ENCODE data around the gene WDPCP.
"Not testable (repeated sequence)": the region's sequence is repeated elsewhere in the genome, so short reads cannot be mapped to it uniquely, and the experiment has no call there.

Gene WDPCP

GRCh38 chr2:63092401-63092800 lies 495.9 kb downstream of the WDPCP start:
- TF ChIP-seq, protein P1, sequence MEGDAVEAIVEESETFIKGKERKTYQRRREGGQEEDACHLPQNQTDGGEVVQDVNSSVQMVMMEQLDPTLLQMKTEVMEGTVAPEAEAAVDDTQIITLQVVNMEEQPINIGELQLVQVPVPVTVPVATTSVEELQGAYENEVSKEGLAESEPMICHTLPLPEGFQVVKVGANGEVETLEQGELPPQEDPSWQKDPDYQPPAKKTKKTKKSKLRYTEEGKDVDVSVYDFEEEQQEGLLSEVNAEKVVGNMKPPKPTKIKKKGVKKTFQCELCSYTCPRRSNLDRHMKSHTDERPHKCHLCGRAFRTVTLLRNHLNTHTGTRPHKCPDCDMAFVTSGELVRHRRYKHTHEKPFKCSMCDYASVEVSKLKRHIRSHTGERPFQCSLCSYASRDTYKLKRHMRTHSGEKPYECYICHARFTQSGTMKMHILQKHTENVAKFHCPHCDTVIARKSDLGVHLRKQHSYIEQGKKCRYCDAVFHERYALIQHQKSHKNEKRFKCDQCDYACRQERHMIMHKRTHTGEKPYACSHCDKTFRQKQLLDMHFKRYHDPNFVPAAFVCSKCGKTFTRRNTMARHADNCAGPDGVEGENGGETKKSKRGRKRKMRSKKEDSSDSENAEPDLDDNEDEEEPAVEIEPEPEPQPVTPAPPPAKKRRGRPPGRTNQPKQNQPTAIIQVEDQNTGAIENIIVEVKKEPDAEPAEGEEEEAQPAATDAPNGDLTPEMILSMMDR (IDR thresholded peaks at IDR 0.05; ENCODE audit: low read depth, low read length): no peak
- no peak for DNase-seq (ENCODE audit: low read depth in 2 of 2)
- no peak overlapping the region for H3K4me3 ChIP-seq (replicated peaks in 1 of 2; ENCODE audit: low read depth in 2 of 2, low read length in 2 of 2)

DNA sequence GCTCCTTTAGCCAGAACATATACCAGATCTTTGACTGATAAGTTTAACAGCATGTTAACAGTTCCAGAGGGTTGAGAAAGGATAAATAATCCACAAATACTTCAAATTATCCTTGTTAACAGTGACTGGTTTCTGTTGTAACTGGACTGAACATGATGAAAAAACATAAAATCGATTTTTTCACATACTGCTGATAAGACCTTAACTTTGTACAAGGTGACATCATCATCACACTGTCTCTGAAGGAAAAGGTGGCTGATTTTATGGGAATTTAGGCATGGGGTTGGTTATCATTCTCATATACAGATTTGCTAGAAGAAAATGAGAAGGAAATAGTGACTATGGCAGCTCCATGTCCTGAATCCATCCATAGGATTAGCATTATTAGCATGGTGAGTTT lies 501.6 kb downstream of the WDPCP start:
- TF ChIP-seq, protein P1 (IDR thresholded peaks at IDR 0.05; ENCODE audit: low read depth, low read length): no peak
- H3K4me3 ChIP-seq (replicated peaks in 1 of 2; ENCODE audit: low read depth in 2 of 2, low read length in 2 of 2): no peak overlapping the region
- DNase-seq (ENCODE audit: low read depth in 2 of 2): no peak

GRCh38 chr2:63081404-63081803 lies 506.9 kb downstream of the WDPCP start:
- DNase-seq (ENCODE audit: low read depth in 2 of 2): no peak
- no peak overlapping the region for H3K4me3 ChIP-seq (replicated peaks in 1 of 2; ENCODE audit: low read depth in 2 of 2, low read length in 2 of 2)
- TF ChIP-seq, protein P1 (IDR thresholded peaks at IDR 0.05; ENCODE audit: low read depth, low read length): no peak

- TF ChIP-seq, protein P1 (IDR thresholded peaks at IDR 0.05; ENCODE audit: low read depth, low read length): peak; percentile 54
- H3K4me3 ChIP-seq (replicated peaks in 1 of 2; ENCODE audit: low read depth in 2 of 2, low read length in 2 of 2): no peak overlapping the region
- DNase-seq (ENCODE audit: low read depth in 2 of 2): peak in 1 of 2 donors; percentile 37
Observed at GRCh38 chr2:63078852-63079606, 509.2 kb downstream of the WDPCP start.

GRCh38 chr2:63074399-63074798 lies 513.9 kb downstream of the WDPCP start:
- not testable (repeated sequence) for DNase-seq (ENCODE audit: low read depth in 2 of 2); H3K4me3 ChIP-seq (replicated peaks in 1 of 2; ENCODE audit: low read depth in 2 of 2, low read length in 2 of 2)

- TF ChIP-seq, protein P1 (IDR thresholded peaks at IDR 0.05; ENCODE audit: low read depth, low read length): no peak
- no peak overlapping the region for H3K4me3 ChIP-seq (replicated peaks in 1 of 2; ENCODE audit: low read depth in 2 of 2, low read length in 2 of 2)
- DNase-seq (ENCODE audit: low read depth in 2 of 2): no peak
Observed at GRCh38 chr2:63073994-63074393, 514.3 kb downstream of the WDPCP start.

DNA sequence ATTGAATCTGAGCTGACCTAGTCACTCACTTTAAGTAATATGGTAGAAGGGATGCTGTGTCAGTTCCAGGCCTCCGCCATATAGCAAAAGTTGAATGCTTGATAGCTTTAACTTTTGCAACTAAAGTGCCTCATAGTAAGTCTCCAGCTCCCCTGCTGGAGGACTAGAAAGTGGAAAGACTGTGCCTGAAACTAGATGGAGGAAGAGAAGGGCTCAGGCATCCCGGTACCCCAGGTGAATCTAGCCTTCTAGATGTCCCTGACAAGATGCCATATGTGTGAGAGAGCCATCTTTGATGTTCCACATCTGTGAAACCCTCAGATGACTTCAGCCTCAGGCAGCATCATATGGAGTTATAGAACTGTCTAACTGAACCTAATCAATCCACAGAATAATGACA lies 516.6 kb downstream of the WDPCP start:
- TF ChIP-seq, protein P1 (IDR thresholded peaks at IDR 0.05; ENCODE audit: low read depth, low read length): no peak
- no peak overlapping the region for H3K4me3 ChIP-seq (replicated peaks in 1 of 2; ENCODE audit: low read depth in 2 of 2, low read length in 2 of 2)
- no peak for DNase-seq (ENCODE audit: low read depth in 2 of 2)

Data from cardiac fibroblast (primary cell).